PC-9 (cell line): ENCODE measurements around the gene DYNC1H1.

ENCODE experiments used
- EZH2 ChIP-seq: fragments of 200-600 bp; sonication (generic); IDR thresholded peaks from 2 replicates; pipeline ENCODE4 v1.8.0; 2017; ENCODE audit warnings: antibody characterized with exemption, low read depth
- TF ChIP-seq, protein P1 (sequence below): fragments of 200-600 bp; sonication (generic); conservative IDR thresholded peaks from 2 replicates; pipeline ENCODE4 v1.6.1; 2017; ENCODE audit warnings: mixed run types, antibody characterized with exemption, mild to moderate bottlenecking, moderate library complexity

DNA sequence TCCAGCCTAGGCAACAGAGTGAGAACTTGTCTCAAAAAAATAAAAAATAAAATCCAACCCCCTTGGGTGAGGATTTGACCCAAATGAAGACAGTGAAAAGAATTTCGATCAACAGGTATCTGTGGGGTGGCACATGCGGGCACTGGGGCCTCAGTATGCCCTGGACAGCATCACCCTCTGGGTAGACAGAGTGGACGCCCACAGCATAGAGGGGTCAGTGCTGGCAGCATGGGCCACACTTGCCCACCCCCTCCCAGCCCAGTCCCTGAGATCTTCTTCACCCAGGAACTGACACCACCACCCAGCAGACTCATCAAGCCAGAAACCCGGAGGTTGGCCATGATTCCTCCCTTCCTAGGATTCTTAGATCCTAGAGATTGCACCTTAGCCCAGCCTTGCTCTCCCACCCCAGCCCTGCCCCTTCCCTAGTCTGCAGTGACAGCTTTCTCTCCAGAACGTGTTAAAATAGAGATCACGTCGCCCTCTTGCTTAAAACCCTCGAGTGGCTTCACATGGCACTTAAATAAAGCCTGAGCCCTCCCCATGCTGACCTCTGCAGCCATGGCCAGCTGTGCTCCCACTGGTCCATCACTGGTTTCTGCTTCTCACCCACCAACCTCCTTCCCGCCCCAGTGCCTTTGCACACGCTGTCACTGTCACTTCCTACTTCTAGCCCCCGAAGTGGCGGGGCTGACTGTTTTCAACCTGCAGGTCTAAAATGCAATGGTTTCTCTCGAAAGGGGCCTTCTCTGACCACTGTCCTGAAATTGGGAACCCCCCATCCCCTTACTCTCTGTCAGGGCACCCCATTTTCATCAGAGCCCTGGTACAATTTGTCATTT is 26.2 kb upstream of the DYNC1H1 start:
- TF ChIP-seq, protein P1, sequence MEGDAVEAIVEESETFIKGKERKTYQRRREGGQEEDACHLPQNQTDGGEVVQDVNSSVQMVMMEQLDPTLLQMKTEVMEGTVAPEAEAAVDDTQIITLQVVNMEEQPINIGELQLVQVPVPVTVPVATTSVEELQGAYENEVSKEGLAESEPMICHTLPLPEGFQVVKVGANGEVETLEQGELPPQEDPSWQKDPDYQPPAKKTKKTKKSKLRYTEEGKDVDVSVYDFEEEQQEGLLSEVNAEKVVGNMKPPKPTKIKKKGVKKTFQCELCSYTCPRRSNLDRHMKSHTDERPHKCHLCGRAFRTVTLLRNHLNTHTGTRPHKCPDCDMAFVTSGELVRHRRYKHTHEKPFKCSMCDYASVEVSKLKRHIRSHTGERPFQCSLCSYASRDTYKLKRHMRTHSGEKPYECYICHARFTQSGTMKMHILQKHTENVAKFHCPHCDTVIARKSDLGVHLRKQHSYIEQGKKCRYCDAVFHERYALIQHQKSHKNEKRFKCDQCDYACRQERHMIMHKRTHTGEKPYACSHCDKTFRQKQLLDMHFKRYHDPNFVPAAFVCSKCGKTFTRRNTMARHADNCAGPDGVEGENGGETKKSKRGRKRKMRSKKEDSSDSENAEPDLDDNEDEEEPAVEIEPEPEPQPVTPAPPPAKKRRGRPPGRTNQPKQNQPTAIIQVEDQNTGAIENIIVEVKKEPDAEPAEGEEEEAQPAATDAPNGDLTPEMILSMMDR = no peak
- TF ChIP-seq EZH2 = no peak
